ENCODE measurements around the gene SPIC.

Gene SPIC

GRCh38 chr12:101485021-101485420 is 9.9 kb downstream of the SPIC start:
- peak; percentile 11 for DNase-seq (ENCODE audit: low read depth)
- TF ChIP-seq, protein P1, sequence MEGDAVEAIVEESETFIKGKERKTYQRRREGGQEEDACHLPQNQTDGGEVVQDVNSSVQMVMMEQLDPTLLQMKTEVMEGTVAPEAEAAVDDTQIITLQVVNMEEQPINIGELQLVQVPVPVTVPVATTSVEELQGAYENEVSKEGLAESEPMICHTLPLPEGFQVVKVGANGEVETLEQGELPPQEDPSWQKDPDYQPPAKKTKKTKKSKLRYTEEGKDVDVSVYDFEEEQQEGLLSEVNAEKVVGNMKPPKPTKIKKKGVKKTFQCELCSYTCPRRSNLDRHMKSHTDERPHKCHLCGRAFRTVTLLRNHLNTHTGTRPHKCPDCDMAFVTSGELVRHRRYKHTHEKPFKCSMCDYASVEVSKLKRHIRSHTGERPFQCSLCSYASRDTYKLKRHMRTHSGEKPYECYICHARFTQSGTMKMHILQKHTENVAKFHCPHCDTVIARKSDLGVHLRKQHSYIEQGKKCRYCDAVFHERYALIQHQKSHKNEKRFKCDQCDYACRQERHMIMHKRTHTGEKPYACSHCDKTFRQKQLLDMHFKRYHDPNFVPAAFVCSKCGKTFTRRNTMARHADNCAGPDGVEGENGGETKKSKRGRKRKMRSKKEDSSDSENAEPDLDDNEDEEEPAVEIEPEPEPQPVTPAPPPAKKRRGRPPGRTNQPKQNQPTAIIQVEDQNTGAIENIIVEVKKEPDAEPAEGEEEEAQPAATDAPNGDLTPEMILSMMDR (conservative IDR thresholded peaks at IDR 0.05; ENCODE audit: low read length): no peak

GRCh38 chr12:101488469-101488868 is 13.3 kb downstream of the SPIC start:
- DNase-seq (ENCODE audit: low read depth): no peak
- TF ChIP-seq, protein P1 (conservative IDR thresholded peaks at IDR 0.05; ENCODE audit: low read length): no peak
- H3K4me3 ChIP-seq (ENCODE audit: low read length): no peak overlapping the region

More at GRCh38 chr12:101485021-101485420, 9.9 kb downstream of the SPIC start:
- no peak overlapping the region for H3K4me3 ChIP-seq (ENCODE audit: low read length)

DNA sequence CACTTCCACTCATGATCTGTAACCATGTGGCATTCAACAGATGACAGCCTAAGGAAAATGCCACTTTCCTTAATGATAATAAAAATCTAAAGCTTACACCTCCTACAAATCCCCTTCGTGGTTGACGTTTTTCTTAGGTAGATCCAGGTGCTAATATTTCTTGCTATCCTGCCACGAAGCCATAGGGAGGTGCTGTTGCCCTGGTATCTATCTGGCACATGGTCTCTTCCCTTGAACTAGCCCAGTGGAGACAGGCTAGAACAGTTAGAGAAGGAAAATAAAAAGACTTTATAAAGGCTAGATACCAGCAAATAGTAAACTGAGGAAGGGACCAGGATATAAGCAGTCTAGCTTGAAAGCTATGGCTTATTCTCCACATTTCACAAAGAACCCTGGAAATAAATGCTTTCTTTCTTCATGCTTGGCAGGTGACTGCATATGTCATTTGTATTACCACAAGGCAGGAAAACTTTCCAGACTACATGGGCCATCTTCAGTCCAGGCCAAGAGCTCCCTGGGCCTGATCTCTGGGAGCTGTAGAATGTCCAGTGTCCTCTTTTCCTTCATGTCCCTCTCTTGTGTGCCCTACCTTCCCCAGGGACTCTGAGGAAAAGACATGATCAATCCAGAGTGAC is 15.3 kb downstream of the SPIC start:
- no peak for DNase-seq (ENCODE audit: low read depth)
- TF ChIP-seq, protein P1 (conservative IDR thresholded peaks at IDR 0.05; ENCODE audit: low read length): no peak
- H3K4me3 ChIP-seq (ENCODE audit: low read length): no peak overlapping the region

DNA sequence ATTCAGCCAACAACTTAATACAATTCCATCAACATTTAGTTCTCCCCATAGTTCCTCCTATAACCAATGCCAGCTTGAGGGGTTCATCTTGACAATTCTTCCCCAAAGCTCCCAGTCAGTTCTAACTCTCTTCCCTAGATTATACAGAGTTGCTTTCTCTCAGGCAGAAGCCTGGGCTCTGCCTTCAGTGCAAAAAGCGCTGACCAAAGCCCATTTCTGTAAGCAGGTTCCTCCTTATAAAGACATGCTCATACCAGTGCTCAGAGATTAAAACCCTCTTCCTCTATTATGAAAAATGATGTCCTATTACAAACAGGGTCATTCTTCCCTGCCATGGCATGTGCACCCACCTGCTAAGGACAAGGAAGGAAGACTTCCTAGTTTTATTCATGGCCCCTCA is 16.2 kb downstream of the SPIC start:
- no peak overlapping the region for H3K4me3 ChIP-seq (ENCODE audit: low read length)
- no peak for DNase-seq (ENCODE audit: low read depth)
- TF ChIP-seq, protein P1 (conservative IDR thresholded peaks at IDR 0.05; ENCODE audit: low read length): no peak

DNA sequence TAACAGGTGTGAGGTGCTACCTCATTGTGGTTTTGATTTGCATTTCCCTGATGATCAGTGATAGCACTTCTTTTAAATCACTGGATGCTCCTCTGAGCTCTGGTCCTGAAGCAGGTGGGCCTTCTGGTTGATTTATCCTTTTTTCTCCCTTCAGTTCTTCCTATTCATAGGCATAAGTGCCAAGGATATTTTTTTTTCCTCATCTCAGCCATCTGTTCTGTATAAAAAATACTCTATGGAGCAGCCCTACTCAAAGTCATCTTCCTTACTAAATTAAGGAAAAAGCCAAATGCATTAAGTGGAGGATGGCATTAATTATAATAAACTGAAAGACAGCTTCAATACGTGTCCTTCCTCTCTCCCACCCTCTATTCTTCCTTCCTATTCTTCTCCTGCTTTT is 18.4 kb downstream of the SPIC start:
- no peak overlapping the region for H3K4me3 ChIP-seq (ENCODE audit: low read length)
- no peak for DNase-seq (ENCODE audit: low read depth)
- TF ChIP-seq, protein P1 (conservative IDR thresholded peaks at IDR 0.05; ENCODE audit: low read length): no peak

- TF ChIP-seq, protein P1 (conservative IDR thresholded peaks at IDR 0.05; ENCODE audit: low read length): no peak
- no peak for DNase-seq (ENCODE audit: low read depth)
- H3K4me3 ChIP-seq (ENCODE audit: low read length): no peak overlapping the region
Measured at GRCh38 chr12:101498252-101498651, 23.1 kb downstream of the SPIC start.

DNA sequence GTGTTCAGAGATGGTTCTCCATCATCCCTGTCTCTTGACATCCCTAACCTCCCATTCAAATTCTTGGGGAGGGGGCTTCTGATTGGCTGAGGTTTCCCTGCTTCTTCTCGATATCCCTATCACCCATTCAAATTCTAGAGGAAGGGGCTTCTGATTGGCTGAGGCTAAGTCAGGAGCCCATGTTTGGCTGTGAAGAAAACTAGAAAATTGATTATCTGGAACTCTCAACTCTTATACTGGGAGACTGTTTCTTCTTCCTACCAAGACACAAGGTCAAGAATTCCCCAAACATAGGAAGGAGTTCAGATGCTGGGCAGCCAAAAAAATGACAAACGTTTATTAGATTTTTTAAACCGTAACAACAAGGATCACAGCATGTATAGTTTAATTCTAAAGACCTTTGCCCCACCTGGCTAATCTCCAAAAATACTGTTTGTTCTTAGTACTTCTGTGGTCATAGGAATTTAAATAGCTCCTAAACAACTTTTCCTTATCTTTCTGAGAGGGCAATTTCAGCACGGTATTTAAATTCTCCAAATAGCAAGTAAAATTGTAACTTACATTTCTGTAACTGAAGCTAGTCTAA is 26.4 kb downstream of the SPIC start:
- no peak overlapping the region for H3K4me3 ChIP-seq (ENCODE audit: low read length)
- TF ChIP-seq, protein P1 (conservative IDR thresholded peaks at IDR 0.05; ENCODE audit: low read length): no peak
- DNase-seq (ENCODE audit: low read depth): no peak

Measured in AG10803 (cell line).